Thymus (tissue), 11 donors: ENCODE data around the gene FPGS. TPM values are rescaled to one million over a fixed set of nuclear protein-coding genes. Genes with fewer than 3 reads are reported as not detected.

Experiments used
- DNase-seq, 9 donors: peaks; one replicate each; pipeline ENCODE4 v3.0.0-alpha.2; 2013; ENCODE audit warnings: low spot score in 9 of 9, low read depth in 6 of 9, missing footprints in 1 of 9
- H3K27ac ChIP-seq, 2 donors: one replicate each; pipeline ENCODE4 v1.5.1; 2013; ENCODE audit warnings: control low read depth in 1 of 2, low read depth in 1 of 2, low read length in 1 of 2, mild to moderate bottlenecking in 1 of 2, moderate library complexity in 1 of 2
- H3K27me3 ChIP-seq, 2 donors: one replicate each; pipeline ENCODE4 v1.5.1; 2013; ENCODE audit warnings: low read length in 1 of 2; ENCODE audit not compliant: control insufficient read depth in 2 of 2, insufficient read depth in 1 of 2
- H3K36me3 ChIP-seq, 2 donors: one replicate each; pipeline ENCODE4 v1.5.1; 2013; ENCODE audit warnings: low read length in 1 of 2, mild to moderate bottlenecking in 1 of 2, moderate library complexity in 1 of 2; ENCODE audit not compliant: control insufficient read depth in 2 of 2, insufficient read depth in 2 of 2
- H3K4me1 ChIP-seq, 2 donors: one replicate each; pipeline ENCODE4 v1.5.1; 2013; ENCODE audit warnings: low read length in 2 of 2; ENCODE audit not compliant: control insufficient read depth in 2 of 2, insufficient read depth in 2 of 2
- H3K4me3 ChIP-seq, 2 donors: one replicate each; pipeline ENCODE4 v1.5.1; 2013; ENCODE audit warnings: low read length in 2 of 2, control low read depth in 1 of 2, mild to moderate bottlenecking in 1 of 2
- H3K9me3 ChIP-seq, 2 donors: one replicate each; pipeline ENCODE4 v1.5.1; 2013; ENCODE audit warnings: low read length in 1 of 2, mild to moderate bottlenecking in 1 of 2; ENCODE audit not compliant: control insufficient read depth in 2 of 2, insufficient read depth in 1 of 2
- WGBS: extraction: QIAGEN DNeasy Blood & Tissue Kit; methylation state at CpG from one replicate; pipeline ENCODE4 v1.1.7; 2013; 5-methylcytosine and 5-hydroxymethylcytosine counted together
- polyA plus RNA-seq: library from polyadenylated mRNA; stranded (reverse); fragments of 200-250 nt; gene quantifications from one replicate; pipeline ENCODE4 v1.2.3, GENCODE V29; 2013
- total RNA-seq: library from RNA; stranded (reverse); fragments of 120-200 nt; gene quantifications from one replicate; pipeline ENCODE4 v1.2.4, GENCODE V29; 2013
- donor health status: healthy.

FPGS gene
- total and polyA plus RNA-seq, 2 donors: 30.4 to 48.4 TPM

- peaks cover 0 to 2% of the 10 kb centered on the region in 2 donors for H3K9me3 ChIP-seq
- H3K36me3 ChIP-seq: peaks cover 10 to 13% of the 10 kb centered on the region in 2 donors
- H3K4me1 ChIP-seq: peaks cover 41 to 64% of the 10 kb centered on the region in 2 donors
- DNase-seq: no peak
- no peak overlapping the region for H3K4me3 ChIP-seq
- 95% methylated on average over 4 of the region's 4 CpGs for WGBS
- H3K27me3 ChIP-seq: no peaks in the 10 kb centered on the region
- H3K27ac ChIP-seq: peak overlapping the region; percentile 48 to 58
Observed at GRCh38 chr9:127781806-127782205, 20.9 kb upstream of the FPGS start.

- peak overlapping the region; percentile 91 to 95 for H3K27ac ChIP-seq
- H3K27me3 ChIP-seq: no peaks in the 10 kb centered on the region
- peaks cover 23 to 28% of the 10 kb centered on the region in 2 donors for H3K36me3 ChIP-seq
- H3K4me1 ChIP-seq: peaks cover 45 to 77% of the 10 kb centered on the region in 2 donors
- peak in 2 of 9 donors; percentile 62 to 80 for DNase-seq
- WGBS: 11% methylated on average over 20 of the region's 20 CpGs
- peak overlapping the region; percentile 26 to 35 for H3K4me3 ChIP-seq
- peaks cover 0 to 2% of the 10 kb centered on the region in 2 donors for H3K9me3 ChIP-seq
Observed at GRCh38 chr9:127783111-127784008, 19.3 kb upstream of the FPGS start.

DNA sequence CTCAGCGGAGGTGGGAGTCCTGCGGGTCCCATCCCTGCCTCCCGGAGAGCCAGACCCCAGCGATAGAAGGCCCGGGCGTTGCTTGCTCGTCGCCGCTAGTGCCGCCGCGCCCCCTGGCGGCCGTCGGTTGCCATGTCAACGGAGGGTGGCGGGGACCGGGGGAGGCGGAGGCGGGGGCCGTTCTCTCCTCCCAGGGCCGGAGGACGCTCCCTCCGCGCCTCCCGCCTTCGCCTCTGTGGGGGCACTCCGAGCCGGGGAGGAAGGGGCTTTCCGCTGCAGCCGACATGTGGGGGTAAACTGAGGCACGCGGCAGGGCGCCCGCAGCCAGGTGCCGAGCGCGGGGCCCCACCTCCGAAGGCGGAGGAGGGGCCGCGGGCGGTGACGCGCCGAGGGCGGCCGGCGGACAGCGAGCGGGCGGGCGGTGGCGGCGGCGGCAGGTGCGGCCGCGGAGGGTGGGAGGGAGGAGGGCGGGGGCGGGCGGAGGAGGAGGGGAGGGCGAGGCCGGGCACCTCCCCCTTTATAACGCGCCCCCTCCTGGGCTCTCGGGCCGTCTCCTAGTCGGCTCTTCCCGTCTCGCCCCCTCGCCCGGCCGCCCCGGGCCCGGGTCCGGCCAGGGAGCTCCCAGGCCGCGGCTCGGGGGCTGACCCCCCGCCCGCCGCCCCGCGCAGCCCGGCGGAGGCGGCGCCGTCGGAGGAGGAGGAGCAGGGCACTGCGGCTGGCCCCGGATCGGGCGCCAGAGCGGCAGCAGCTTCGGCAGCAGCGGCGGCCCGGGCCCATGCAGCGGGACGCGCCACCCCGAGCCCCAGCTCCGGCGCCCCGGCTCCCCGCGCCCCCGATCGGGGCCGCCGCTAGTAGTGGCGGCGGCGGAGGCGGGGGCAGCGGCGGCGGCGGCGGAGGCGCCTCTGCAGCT is 17.4 kb upstream of the FPGS start:
- Histone ChIP-seq H3K4me1 (peaks cover 33 to 59% of the 10 kb centered on the region in 2 donors), H3K27me3 (no peaks in the 10 kb centered on the region), H3K4me3 (peak overlapping the region; percentile 48 to 99), H3K36me3 (peaks cover 39 to 40% of the 10 kb centered on the region in 2 donors), H3K27ac (peak overlapping the region; percentile 91 to 99), H3K9me3 (no peaks in the 10 kb centered on the region)
- under 1% methylated on average over 114 of the region's 123 CpGs for WGBS
- DNase-seq: peak in 7 of 9 donors; percentile 73 to 95 (median 87)

- H3K27me3 ChIP-seq: no peaks in the 10 kb centered on the region
- peaks cover 46 to 47% of the 10 kb centered on the region in 2 donors for H3K36me3 ChIP-seq
- peak within 1 kb of the TSS; percentile 92 to 99 for H3K4me3 ChIP-seq
- H3K9me3 ChIP-seq: no peaks in the 10 kb centered on the region
- H3K4me1 ChIP-seq: peaks cover 28 to 51% of the 10 kb centered on the region in 2 donors
- under 1% methylated on average over 75 of the region's 75 CpGs for WGBS
- H3K27ac ChIP-seq: peak within 1 kb of the TSS; percentile 91 to 99
- peak in 6 of 9 donors; percentile 77 to 93 (median 88) for DNase-seq
Observed at GRCh38 chr9:127785933-127786772, 16.5 kb upstream of the FPGS start, which contains the start of gene CDK9. Gene CDK9, plus strand, starts transcription at chr9:127786034. Its CDS starts 115 bp downstream, at chr9:127786149.

DNA sequence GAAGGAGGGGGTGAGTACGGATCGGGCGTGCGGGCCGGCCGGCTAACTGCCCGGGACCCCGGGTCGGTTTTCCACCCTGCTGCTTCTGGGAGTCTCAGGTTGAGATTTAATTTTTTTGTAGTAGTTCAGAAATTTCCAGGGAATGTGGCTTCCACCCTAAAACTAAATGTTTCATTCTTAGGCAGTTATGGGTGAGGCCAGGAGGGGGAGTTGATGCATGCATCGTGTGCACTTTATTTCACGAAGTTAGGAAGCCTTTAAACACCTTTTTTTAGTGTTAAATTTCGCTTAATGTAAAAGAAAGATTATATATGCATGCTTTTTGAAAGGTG is 15.9 kb upstream of the FPGS start:
- Histone ChIP-seq H3K27me3 (no peaks in the 10 kb centered on the region), H3K4me3 (peak overlapping the region; percentile 92 to 99), H3K9me3 (no peaks in the 10 kb centered on the region), H3K27ac (peak overlapping the region; percentile 56 to 87), H3K36me3 (peaks cover 49 to 51% of the 10 kb centered on the region in 2 donors), H3K4me1 (peaks cover 25 to 45% of the 10 kb centered on the region in 2 donors)
- no peak for DNase-seq
- 2% methylated on average over 12 of the region's 12 CpGs for WGBS

GRCh38 chr9:127788337-127789011 is 14.2 kb upstream of the FPGS start:
- 95% methylated on average over 26 of the region's 26 CpGs for WGBS
- Histone ChIP-seq H3K27me3 (no peaks in the 10 kb centered on the region), H3K4me1 (peaks cover 14 to 31% of the 10 kb centered on the region in 2 donors), H3K36me3 (peaks cover 58 to 63% of the 10 kb centered on the region in 2 donors), H3K9me3 (no peaks in the 10 kb centered on the region), H3K27ac (no peak overlapping the region), H3K4me3 (no peak overlapping the region)
- no peak for DNase-seq

DNA sequence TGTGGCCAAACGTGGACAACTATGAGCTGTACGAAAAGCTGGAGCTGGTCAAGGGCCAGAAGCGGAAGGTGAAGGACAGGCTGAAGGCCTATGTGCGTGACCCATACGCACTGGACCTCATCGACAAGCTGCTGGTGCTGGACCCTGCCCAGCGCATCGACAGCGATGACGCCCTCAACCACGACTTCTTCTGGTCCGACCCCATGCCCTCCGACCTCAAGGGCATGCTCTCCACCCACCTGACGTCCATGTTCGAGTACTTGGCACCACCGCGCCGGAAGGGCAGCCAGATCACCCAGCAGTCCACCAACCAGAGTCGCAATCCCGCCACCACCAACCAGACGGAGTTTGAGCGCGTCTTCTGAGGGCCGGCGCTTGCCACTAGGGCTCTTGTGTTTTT is 13.5 kb upstream of the FPGS start:
- Histone ChIP-seq H3K4me3 (no peak overlapping the region), H3K36me3 (peaks cover 64 to 68% of the 10 kb centered on the region in 2 donors), H3K9me3 (no peaks in the 10 kb centered on the region), H3K27ac (no peak overlapping the region), H3K27me3 (no peaks in the 10 kb centered on the region), H3K4me1 (peaks cover 7 to 24% of the 10 kb centered on the region in 2 donors)
- no peak for DNase-seq
- WGBS: 97% methylated on average over 25 of the region's 25 CpGs
